NCI-H510A treated with DMSO at 0.1 percent for 48 hours (cell line): ENCODE results near the gene NAGPA.
"Not testable (repeated sequence)": the region's sequence is repeated elsewhere in the genome, so short reads cannot be mapped to it uniquely, and the experiment has no call there.

Experiments
- DNase-seq: peaks from one replicate; lab custom pipeline; 2025; lab: John Stamatoyannopoulos, UW

Gene NAGPA

GRCh38 chr16:5062051-5062450 lies 28.3 kb upstream of the NAGPA start:
- no peak for DNase-seq

- DNase-seq, result no peak
Observed at GRCh38 chr16:5060073-5060641, 26.4 kb upstream of the NAGPA start.

- DNase-seq, result no peak
Observed at GRCh38 chr16:5059386-5060072, 25.8 kb upstream of the NAGPA start.

GRCh38 chr16:5058476-5058875 lies 24.7 kb upstream of the NAGPA start:
- DNase-seq, result no peak

- DNase-seq, result no peak
Observed at GRCh38 chr16:5056352-5056751, 22.6 kb upstream of the NAGPA start.

- DNase-seq, result no peak
Observed at GRCh38 chr16:5054876-5055865, 21.4 kb upstream of the NAGPA start.

GRCh38 chr16:5046914-5047313 lies 13.2 kb upstream of the NAGPA start:
- DNase-seq, result no peak

GRCh38 chr16:5045499-5046115 lies 11.9 kb upstream of the NAGPA start:
- DNase-seq, result no peak

- not testable (repeated sequence) for DNase-seq
Observed at GRCh38 chr16:5044581-5044980, 10.8 kb upstream of the NAGPA start.

- DNase-seq, result no peak
Observed at GRCh38 chr16:5044011-5044540, 10.3 kb upstream of the NAGPA start.

GRCh38 chr16:5042574-5043171 lies 8.9 kb upstream of the NAGPA start:
- DNase-seq, result peak; percentile 27

- no peak for DNase-seq
Observed at GRCh38 chr16:5041600-5042133, 7.9 kb upstream of the NAGPA start.

GRCh38 chr16:5040451-5040850 lies 6.7 kb upstream of the NAGPA start:
- no peak for DNase-seq

- DNase-seq, result no peak
Observed at GRCh38 chr16:5036228-5037156, 2.8 kb upstream of the NAGPA start.

- DNase-seq, result no peak
Observed at GRCh38 chr16:5035909-5036227, 2.1 kb upstream of the NAGPA start.

GRCh38 chr16:5034167-5034523 lies 410 bp upstream of the NAGPA start:
- DNase-seq, result no peak

GRCh38 chr16:5032748-5033167 lies 977 bp downstream of the NAGPA start:
- DNase-seq, result no peak

GRCh38 chr16:5031601-5032000 lies 2.1 kb downstream of the NAGPA start:
- DNase-seq, result no peak

GRCh38 chr16:5030251-5030870 lies 3.4 kb downstream of the NAGPA start:
- no peak for DNase-seq

- DNase-seq, result no peak
Observed at GRCh38 chr16:5028950-5029475, 4.7 kb downstream of the NAGPA start.
